B cell (primary cell): Measurements from ENCODE around the gene PTGFRN. TPM values are rescaled to one million over a fixed set of nuclear protein-coding genes. Genes with fewer than 3 reads are reported as not detected.

ENCODE experiments used
- ATAC-seq: fragments of 200-7000 bp; cut with Tn5 transposase; one replicate; pipeline ENCODE4 v1.10.0; 2021; ENCODE audit warnings: low read depth, mild to moderate bottlenecking, moderate number of reproducible peaks, moderate library complexity
- CTCF ChIA-PET: fragments of 350-600 bp; sonication (Branson Sonifier 250); formaldehyde crosslinking; loops from one replicate; lab custom pipeline; 2021; ENCODE audit warnings: antibody characterized with exemption, inconsistent platforms; lab: Charles Lee
- POLR2A ChIA-PET: fragments of 350-600 bp; sonication (Branson Sonifier 250); formaldehyde crosslinking; loops from one replicate; lab custom pipeline; 2021; ENCODE audit warnings: antibody characterized with exemption; lab: Charles Lee
- DNase-seq: peaks from one replicate; pipeline ENCODE4 v3.0.0; 2013
- H2AFZ ChIP-seq: 2 replicates; pipeline ENCODE4 v1.6.1; 2012; ENCODE audit warnings: mild to moderate bottlenecking, low read depth, low read length; ENCODE audit not compliant: insufficient read depth, poor library complexity, severe bottlenecking
- H3K27ac ChIP-seq, 2 donors: 1 replicate in 1 of 2; 2 replicates in 1 of 2; pipeline ENCODE4 v1.5.1; 2012 to 2013; ENCODE audit warnings: low read length in 2 of 2, mild to moderate bottlenecking in 2 of 2, moderate library complexity in 1 of 2
- H3K27me3 ChIP-seq, 4 experiments: fragments of 200-600 bp in 1 of 4; sonication (generic) in 1 of 4; replicated peaks in 1 of 4; 1 replicate in 2 of 4; 2 replicates in 2 of 4; pipeline versions ENCODE4 v1.6.1 to v1.7.0; 2013 to 2016; ENCODE audit warnings: low read length in 3 of 4, mild to moderate bottlenecking in 2 of 4, mixed read lengths in 1 of 4, moderate library complexity in 1 of 4; ENCODE audit not compliant: insufficient read depth in 4 of 4, control insufficient read depth in 3 of 4; ENCODE audit errors: control extremely low read depth in 1 of 4
- H3K36me3 ChIP-seq, 2 experiments: replicated peaks in 1 of 2; 1 replicate in 1 of 2; 2 replicates in 1 of 2; pipeline versions ENCODE4 v1.6.1 to v1.7.1; 2013; ENCODE audit warnings: low read length in 1 of 2; ENCODE audit not compliant: insufficient read depth in 2 of 2, control insufficient read depth in 1 of 2; ENCODE audit errors: control extremely low read depth in 1 of 2, extremely low read depth in 1 of 2
- H3K4me1 ChIP-seq, 2 donors: fragments of 200-600 bp in 1 of 2; sonication (generic) in 1 of 2; 1 replicate in 1 of 2; 2 replicates in 1 of 2; pipeline versions ENCODE4 v1.5.1 to v1.6.1; 2013 to 2017; ENCODE audit warnings: low read length in 2 of 2; ENCODE audit not compliant: control insufficient read depth in 2 of 2, insufficient read depth in 2 of 2
- H3K4me2 ChIP-seq: replicated peaks from 2 replicates; pipeline ENCODE3; 2012; ENCODE audit warnings: mild to moderate bottlenecking, low read depth, low read length; ENCODE audit not compliant: poor library complexity, severe bottlenecking
- H3K4me3 ChIP-seq, 5 experiments: fragments of 200-600 bp in 1 of 5; sonication (generic) in 1 of 5; 1 replicate in 3 of 5; 2 replicates in 2 of 5; pipeline versions ENCODE4 v1.5.1 to v1.7.0; 2011 to 2016; ENCODE audit warnings: low read length in 4 of 5, mild to moderate bottlenecking in 4 of 5, low read depth in 2 of 5, control low read depth in 1 of 5, moderate library complexity in 1 of 5; ENCODE audit not compliant: insufficient read depth in 1 of 5; ENCODE audit errors: control extremely low read depth in 1 of 5, extremely low read depth in 1 of 5
- H3K79me2 ChIP-seq: fragments of 200-600 bp; sonication (generic); one replicate; pipeline ENCODE4 v1.6.0; 2016; ENCODE audit warnings: low read length; ENCODE audit not compliant: control insufficient read depth, insufficient read depth
- H3K9ac ChIP-seq: fragments of 200-600 bp; sonication (generic); 2 replicates; pipeline ENCODE4 v1.6.1; 2017; ENCODE audit warnings: mild to moderate bottlenecking, low read length, moderate library complexity
- H3K9me3 ChIP-seq, 3 donors: one replicate each; pipeline versions ENCODE4 v1.6.1 to v1.7.1; 2013; ENCODE audit warnings: low read length in 2 of 3; ENCODE audit not compliant: control insufficient read depth in 2 of 3, insufficient read depth in 1 of 3; ENCODE audit errors: control extremely low read depth in 1 of 3
- H4K20me1 ChIP-seq: 2 replicates; pipeline ENCODE4 v1.6.0; 2012; ENCODE audit warnings: mild to moderate bottlenecking, low read length; ENCODE audit not compliant: insufficient read depth, control insufficient read depth, poor library complexity, severe bottlenecking
- H3K27ac Mint-ChIP-seq: one replicate; pipeline ENCODE4 v1.8.0; 2021; ENCODE audit warnings: mixed read lengths
- H3K27me3 Mint-ChIP-seq: one replicate; pipeline ENCODE4 v1.8.0; 2021; ENCODE audit warnings: mixed read lengths
- H3K4me1 Mint-ChIP-seq: one replicate; pipeline ENCODE4 v1.8.0; 2021; ENCODE audit warnings: mixed read lengths
- H3K4me3 Mint-ChIP-seq: one replicate; pipeline ENCODE4 v1.8.0; 2021; ENCODE audit warnings: mixed read lengths
- H3K9me3 Mint-ChIP-seq: one replicate; pipeline ENCODE4 v1.8.0; 2022; ENCODE audit warnings: mixed read lengths; ENCODE audit not compliant: insufficient read depth
- EZH2 ChIP-seq: IDR thresholded peaks from 2 replicates; pipeline ENCODE4 v1.6.1; 2012; ENCODE audit warnings: borderline replicate concordance, low read depth, mild to moderate bottlenecking, moderate library complexity, low read length; ENCODE audit not compliant: insufficient read depth, poor library complexity, severe bottlenecking
- WGBS: methylation state at CpG from one replicate; pipeline ENCODE4 v1.1.5; 2013; ENCODE audit warnings: missing lambda C conversion rate; ENCODE audit not compliant: insufficient coverage; 5-methylcytosine and 5-hydroxymethylcytosine counted together
- intact Hi-C: fragments of 100-400 bp; cut with micrococcal nuclease; formaldehyde crosslinking; loops from one replicate; pipeline ENCODE4 v1.10.0; 2022
- polyA plus RNA-seq: library from polyadenylated mRNA; depleted of rRNA; stranded (reverse); fragments of >200 nt; gene quantifications from 2 replicates; pipeline ENCODE4 v1.2.3, GENCODE V29; 2012
- total RNA-seq, 2 donors: library from RNA; stranded (reverse); fragments of 120-200 nt in 1 of 2; gene quantifications; 1 replicate in 1 of 2; 2 replicates in 1 of 2; pipeline versions ENCODE4 v1.2.3 to v1.2.4, GENCODE V29; 2013 to 2022
- TF ChIP-seq, protein P1 (sequence below): fragments of 200-600 bp; IDR thresholded peaks from one replicate; pipeline ENCODE4 v1.8.0; 2022; ENCODE audit warnings: antibody characterized with exemption, mild to moderate bottlenecking

PTGFRN gene
- total and polyA plus RNA-seq, 2 donors (not counting 1 experiment from before 2014, with no cell fraction given), result 0.17 TPM; not detected in 1

DNA sequence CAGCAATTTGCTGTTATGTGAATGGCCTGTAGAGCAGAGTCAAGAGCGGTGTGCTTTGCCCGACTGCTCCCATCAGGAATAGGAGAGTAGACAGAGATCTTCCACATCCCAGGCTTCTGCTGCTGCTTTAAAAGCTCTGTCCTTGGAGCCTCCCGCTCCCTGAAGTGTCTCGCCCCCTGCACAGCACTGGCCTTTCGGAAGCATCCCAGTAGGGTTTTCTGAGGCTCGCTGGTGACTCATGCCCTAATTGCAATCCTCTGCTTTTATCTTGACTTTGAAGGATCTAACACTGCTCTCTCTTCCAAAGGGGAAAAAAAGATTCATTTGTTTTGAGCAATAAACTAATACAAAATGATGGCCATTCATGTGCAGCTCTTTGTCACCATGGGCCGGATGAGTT, 78.5 kb downstream of the PTGFRN start:
- peaks cover 0 to 2% (median 0%) of the 10 kb centered on the region in 4 experiments for H3K27me3 ChIP-seq
- Mint-ChIP-seq H3K27ac (no peak overlapping the region), H3K4me3 (no peak overlapping the region), H3K9me3 (no peaks in the 10 kb centered on the region), H3K27me3 (peaks cover 10% of the 10 kb centered on the region), H3K4me1 (no peaks in the 10 kb centered on the region)
- H3K9me3 ChIP-seq, result no peaks in the 10 kb centered on the region
- H3K4me3 ChIP-seq, result no peak overlapping the region
- H3K9ac ChIP-seq, result no peak overlapping the region
- ATAC-seq, result no peak
- DNase-seq, result no peak
- H2AFZ ChIP-seq, result no peak overlapping the region
- 100% methylated on average over 6 of the region's 7 CpGs for WGBS
- H3K4me2 ChIP-seq, result no peak overlapping the region
- H3K4me1 ChIP-seq, result no peaks in the 10 kb centered on the region
- H3K79me2 ChIP-seq, result no peaks in the 10 kb centered on the region
- no peak overlapping the region for H3K27ac ChIP-seq
- no peaks in the 10 kb centered on the region for H3K36me3 ChIP-seq
- ChIA-PET POLR2A (no interaction called here), CTCF (no interaction called here)
- intact Hi-C loops, result no loop called here
- no peak for TF ChIP-seq EZH2
- TF ChIP-seq, protein P1, sequence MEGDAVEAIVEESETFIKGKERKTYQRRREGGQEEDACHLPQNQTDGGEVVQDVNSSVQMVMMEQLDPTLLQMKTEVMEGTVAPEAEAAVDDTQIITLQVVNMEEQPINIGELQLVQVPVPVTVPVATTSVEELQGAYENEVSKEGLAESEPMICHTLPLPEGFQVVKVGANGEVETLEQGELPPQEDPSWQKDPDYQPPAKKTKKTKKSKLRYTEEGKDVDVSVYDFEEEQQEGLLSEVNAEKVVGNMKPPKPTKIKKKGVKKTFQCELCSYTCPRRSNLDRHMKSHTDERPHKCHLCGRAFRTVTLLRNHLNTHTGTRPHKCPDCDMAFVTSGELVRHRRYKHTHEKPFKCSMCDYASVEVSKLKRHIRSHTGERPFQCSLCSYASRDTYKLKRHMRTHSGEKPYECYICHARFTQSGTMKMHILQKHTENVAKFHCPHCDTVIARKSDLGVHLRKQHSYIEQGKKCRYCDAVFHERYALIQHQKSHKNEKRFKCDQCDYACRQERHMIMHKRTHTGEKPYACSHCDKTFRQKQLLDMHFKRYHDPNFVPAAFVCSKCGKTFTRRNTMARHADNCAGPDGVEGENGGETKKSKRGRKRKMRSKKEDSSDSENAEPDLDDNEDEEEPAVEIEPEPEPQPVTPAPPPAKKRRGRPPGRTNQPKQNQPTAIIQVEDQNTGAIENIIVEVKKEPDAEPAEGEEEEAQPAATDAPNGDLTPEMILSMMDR, result no peak
- H4K20me1 ChIP-seq, result no peaks in the 10 kb centered on the region

GRCh38 chr1:116988908-116989307, 79.2 kb downstream of the PTGFRN start:
- no peaks in the 10 kb centered on the region for H4K20me1 ChIP-seq
- no peak for DNase-seq
- ChIA-PET CTCF (no interaction called here), POLR2A (no interaction called here)
- no peaks in the 10 kb centered on the region for H3K4me1 ChIP-seq
- intact Hi-C loops, result no loop called here
- H3K36me3 ChIP-seq, result no peaks in the 10 kb centered on the region
- no peak overlapping the region for H3K27ac Mint-ChIP-seq
- no peak overlapping the region for H3K4me3 Mint-ChIP-seq
- ATAC-seq, result no peak
- peaks cover 0 to 2% (median 0%) of the 10 kb centered on the region in 4 experiments for H3K27me3 ChIP-seq
- no peaks in the 10 kb centered on the region for H3K9me3 Mint-ChIP-seq
- no peak overlapping the region for H3K4me3 ChIP-seq
- no peak overlapping the region for H3K9ac ChIP-seq
- TF ChIP-seq, protein P1, result no peak
- no peak overlapping the region for H2AFZ ChIP-seq
- no peaks in the 10 kb centered on the region for H3K9me3 ChIP-seq
- no CpG with 5 or more reads among the region's 2 CpGs for WGBS
- H3K4me2 ChIP-seq, result no peak overlapping the region
- no peaks in the 10 kb centered on the region for H3K79me2 ChIP-seq
- no peaks in the 10 kb centered on the region for H3K4me1 Mint-ChIP-seq
- H3K27me3 Mint-ChIP-seq, result peaks cover 10% of the 10 kb centered on the region
- H3K27ac ChIP-seq, result no peak overlapping the region
